Measurements from ENCODE around the gene MAPKAPK2. TPM values are rescaled to one million over a fixed set of nuclear protein-coding genes. Genes with fewer than 3 reads are reported as not detected.

Gene MAPKAPK2
- total RNA-seq, 1 experiment from 2014 or later, result 51.1 TPM

- ChIA-PET POLR2A (no interaction called here), RAD21 (ENCODE audit: low non-redundant PET in 1 of 2, low total read pairs in 2 of 2, uncharacterized antibody in 2 of 2, unreplicated experiment in 2 of 2) (no interaction called here), CTCF (no interaction called here)
- intact Hi-C loops (cut with micrococcal nuclease), result no loop called here
- Histone ChIP-seq H3K9ac (ENCODE audit: low read length) (no peak overlapping the region), H3K4me2 (ENCODE audit: low read length) (no peak overlapping the region), H3K4me3 (replicated peaks in 1 of 2; ENCODE audit: low read depth in 1 of 2, low read length in 2 of 2) (no peak overlapping the region), H3K4me1 (ENCODE audit: control insufficient read depth in 1 of 2, insufficient read depth in 2 of 2, low read length in 2 of 2) (no peaks in the 10 kb centered on the region), H2AFZ (ENCODE audit: low read depth, low read length, poor library complexity, severe bottlenecking) (no peak overlapping the region), H3K79me2 (ENCODE audit: insufficient read depth, low read length) (no peaks in the 10 kb centered on the region), H3K27ac (ENCODE audit: low read depth, low read length) (no peak overlapping the region), H3K36me3 (ENCODE audit: control insufficient read depth in 1 of 2, insufficient read depth in 2 of 2, low read length in 2 of 2) (no peaks in the 10 kb centered on the region), H3K9me3 (ENCODE audit: control insufficient read depth in 1 of 2, insufficient read depth in 1 of 2, low read depth in 1 of 2, low read length in 2 of 2) (no peaks in the 10 kb centered on the region), H4K20me1 (ENCODE audit: insufficient read depth) (no peaks in the 10 kb centered on the region), H3K9me2 (ENCODE audit: insufficient read depth) (no peaks in the 10 kb centered on the region), H3K27me3 (ENCODE audit: insufficient read depth, low read length) (peaks cover 18% of the 10 kb centered on the region; the same call in 1 of the 2 replicates)
- no TSS peak for BruUV-seq (replicated peaks)
- ATAC-seq (no peak), DNase-seq (ENCODE audit: low read depth, low spot score) (no peak)
- TF ChIP-seq POLR2AphosphoS5 (IDR thresholded peaks at IDR 0.05; ENCODE audit: low read depth, low read length), result no peak
- TF ChIP-seq EGR1 (IDR thresholded peaks at IDR 0.05; ENCODE audit: low read depth), result no peak
- TF ChIP-seq SP1 (IDR thresholded peaks at IDR 0.05; ENCODE audit: low read depth), result no peak
- no peak for TF ChIP-seq MAX (IDR thresholded peaks at IDR 0.05)
- no peak for TF ChIP-seq ATF3 (IDR thresholded peaks at IDR 0.05)
- TF ChIP-seq SIN3A (IDR thresholded peaks at IDR 0.05; ENCODE audit: low read depth), result no peak
- TF ChIP-seq CTCF (IDR thresholded peaks at IDR 0.05 in 2 of 3, conservative IDR thresholded peaks at IDR 0.05 in 1 of 3; ENCODE audit: borderline replicate concordance in 1 of 3, insufficient read depth in 1 of 3, low read depth in 2 of 3, low read length in 2 of 3), result no peak
- TF ChIP-seq ZBTB33 (IDR thresholded peaks at IDR 0.05; ENCODE audit: extremely low read depth, insufficient replicate concordance, low read length), result no peak
Measured at GRCh38 chr1:206776229-206776628, 91.5 kb downstream of the MAPKAPK2 start.
